Measurements from ENCODE around the gene SLC9A5. TPM values are rescaled to one million over a fixed set of nuclear protein-coding genes. Genes with fewer than 3 reads are reported as not detected.

Gene SLC9A5
- total and polyA plus RNA-seq, 9 of the 15 experiments (the other 6 are each of a cell fraction or from before 2014, with no cell fraction given), result 0.06 to 3.1 (median 1.2) TPM

- no peak for TF ChIP-seq NFE2 (IDR thresholded peaks at IDR 0.05; ENCODE audit: low read depth)
- TF ChIP-seq ELK3 (CRISPR knock-in tag; IDR thresholded peaks at IDR 0.05), result no peak
- TF ChIP-seq TAF9B (IDR thresholded peaks at IDR 0.05; ENCODE audit: partially characterized antibody), result no peak
- 0 out of 2 replicates have a peak, but pooled peaks have one; percentile 20 for TF ChIP-seq PML (IDR thresholded peaks at IDR 0.05; ENCODE audit: low read length)
- no peak for TF ChIP-seq SNIP1 (IDR thresholded peaks at IDR 0.05; ENCODE audit: low read depth)
- no peak for TF ChIP-seq TCF7 (IDR thresholded peaks at IDR 0.05; ENCODE audit: borderline replicate concordance)
- TF ChIP-seq, protein P1, sequence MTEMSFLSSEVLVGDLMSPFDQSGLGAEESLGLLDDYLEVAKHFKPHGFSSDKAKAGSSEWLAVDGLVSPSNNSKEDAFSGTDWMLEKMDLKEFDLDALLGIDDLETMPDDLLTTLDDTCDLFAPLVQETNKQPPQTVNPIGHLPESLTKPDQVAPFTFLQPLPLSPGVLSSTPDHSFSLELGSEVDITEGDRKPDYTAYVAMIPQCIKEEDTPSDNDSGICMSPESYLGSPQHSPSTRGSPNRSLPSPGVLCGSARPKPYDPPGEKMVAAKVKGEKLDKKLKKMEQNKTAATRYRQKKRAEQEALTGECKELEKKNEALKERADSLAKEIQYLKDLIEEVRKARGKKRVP (CRISPR knock-in tag; IDR thresholded peaks at IDR 0.05), result no peak
- TF ChIP-seq SMARCC2 (IDR thresholded peaks at IDR 0.05; ENCODE audit: low read depth), result no peak
- TF ChIP-seq, protein P2, sequence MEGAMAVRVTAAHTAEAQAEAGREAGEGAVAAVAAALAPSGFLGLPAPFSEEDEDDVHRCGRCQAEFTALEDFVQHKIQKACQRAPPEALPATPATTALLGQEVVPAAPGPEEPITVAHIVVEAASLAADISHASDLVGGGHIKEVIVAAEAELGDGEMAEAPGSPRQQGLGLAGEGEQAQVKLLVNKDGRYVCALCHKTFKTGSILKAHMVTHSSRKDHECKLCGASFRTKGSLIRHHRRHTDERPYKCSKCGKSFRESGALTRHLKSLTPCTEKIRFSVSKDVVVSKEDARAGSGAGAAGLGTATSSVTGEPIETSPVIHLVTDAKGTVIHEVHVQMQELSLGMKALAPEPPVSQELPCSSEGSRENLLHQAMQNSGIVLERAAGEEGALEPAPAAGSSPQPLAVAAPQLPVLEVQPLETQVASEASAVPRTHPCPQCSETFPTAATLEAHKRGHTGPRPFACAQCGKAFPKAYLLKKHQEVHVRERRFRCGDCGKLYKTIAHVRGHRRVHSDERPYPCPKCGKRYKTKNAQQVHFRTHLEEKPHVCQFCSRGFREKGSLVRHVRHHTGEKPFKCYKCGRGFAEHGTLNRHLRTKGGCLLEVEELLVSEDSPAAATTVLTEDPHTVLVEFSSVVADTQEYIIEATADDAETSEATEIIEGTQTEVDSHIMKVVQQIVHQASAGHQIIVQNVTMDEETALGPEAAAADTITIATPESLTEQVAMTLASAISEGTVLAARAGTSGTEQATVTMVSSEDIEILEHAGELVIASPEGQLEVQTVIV (CRISPR knock-in tag; IDR thresholded peaks at IDR 0.05; ENCODE audit: borderline replicate concordance), result no peak
- TF ChIP-seq, protein P3, sequence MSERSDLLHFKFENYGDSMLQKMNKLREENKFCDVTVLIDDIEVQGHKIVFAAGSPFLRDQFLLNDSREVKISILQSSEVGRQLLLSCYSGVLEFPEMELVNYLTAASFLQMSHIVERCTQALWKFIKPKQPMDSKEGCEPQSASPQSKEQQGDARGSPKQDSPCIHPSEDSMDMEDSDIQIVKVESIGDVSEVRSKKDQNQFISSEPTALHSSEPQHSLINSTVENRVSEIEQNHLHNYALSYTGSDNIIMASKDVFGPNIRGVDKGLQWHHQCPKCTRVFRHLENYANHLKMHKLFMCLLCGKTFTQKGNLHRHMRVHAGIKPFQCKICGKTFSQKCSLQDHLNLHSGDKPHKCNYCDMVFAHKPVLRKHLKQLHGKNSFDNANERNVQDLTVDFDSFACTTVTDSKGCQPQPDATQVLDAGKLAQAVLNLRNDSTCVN (CRISPR knock-in tag; IDR thresholded peaks at IDR 0.05), result no peak
- TF ChIP-seq TAF1 (IDR thresholded peaks at IDR 0.05; ENCODE audit: control insufficient read depth, extremely low read depth, insufficient read depth, low read length, severe bottlenecking), result peak; percentile 58
- TF ChIP-seq ZNF431 (CRISPR knock-in tag; IDR thresholded peaks at IDR 0.05), result peak; percentile 5; the same call in 1 of the 2 replicates
- no peak for TF ChIP-seq SFPQ (IDR thresholded peaks at IDR 0.05; ENCODE audit: low read depth, low read length)
- TF ChIP-seq, protein P4, sequence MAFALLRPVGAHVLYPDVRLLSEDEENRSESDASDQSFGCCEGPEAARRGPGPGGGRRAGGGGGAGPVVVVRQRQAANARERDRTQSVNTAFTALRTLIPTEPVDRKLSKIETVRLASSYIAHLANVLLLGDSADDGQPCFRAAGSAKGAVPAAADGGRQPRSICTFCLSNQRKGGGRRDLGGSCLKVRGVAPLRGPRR (CRISPR knock-in tag; IDR thresholded peaks at IDR 0.05), result no peak
- TF ChIP-seq XRCC3 (IDR thresholded peaks at IDR 0.05), result no peak
- 0 out of 2 replicates have a peak, but pooled peaks have one; percentile 86 for TF ChIP-seq ZNF766 (CRISPR knock-in tag; conservative IDR thresholded peaks at IDR 0.05)
- no peak for TF ChIP-seq MED1 (CRISPR knock-in tag; IDR thresholded peaks at IDR 0.05; ENCODE audit: borderline replicate concordance)
- TF ChIP-seq KLF1 (tag; IDR thresholded peaks at IDR 0.05), result no peak
- TF ChIP-seq ZNF239 (CRISPR knock-in tag; IDR thresholded peaks at IDR 0.05), result no peak
These were observed 2.6 kb upstream of the SLC9A5 start (continued) for GRCh38 chr16:67246081-67246755.

Measured in K562 (cell line).